ENCODE measurements around the gene WNT9B. TPM values are rescaled to one million over a fixed set of nuclear protein-coding genes. Genes with fewer than 3 reads are reported as not detected.

Gene WNT9B
- total and polyA plus RNA-seq, 2 donors (not counting 1 experiment from before 2014, with no cell fraction given), result not detected

DNA sequence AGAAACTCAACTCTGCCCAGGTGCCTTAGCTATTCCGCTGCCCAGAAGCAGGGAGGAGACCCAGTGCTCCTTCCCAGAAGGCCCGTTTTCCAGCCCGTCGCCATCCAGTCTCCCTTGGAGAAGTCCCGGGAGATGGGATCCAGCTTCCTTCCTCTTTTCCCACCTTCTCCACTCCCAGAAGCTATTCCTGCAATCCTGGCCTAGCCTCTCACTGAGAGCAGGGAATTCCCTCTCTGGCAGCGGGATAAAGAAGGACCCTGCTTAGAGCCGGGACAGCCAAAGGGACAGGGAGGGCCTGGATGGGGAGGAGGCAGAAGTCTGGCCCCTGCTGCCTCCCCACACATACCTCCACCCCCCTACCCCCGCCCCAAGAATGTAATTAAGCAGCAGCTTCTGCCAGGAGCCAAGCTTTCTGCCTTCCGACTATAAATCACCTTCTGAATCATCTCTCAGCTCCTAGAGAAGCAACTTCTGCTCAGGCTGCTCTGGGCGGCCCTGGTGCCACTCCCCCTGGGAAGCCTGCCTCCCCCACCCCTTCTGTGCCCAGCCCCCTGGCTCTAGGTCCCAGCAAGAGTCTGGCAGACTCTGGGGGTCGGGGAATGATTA is 39.3 kb upstream of the WNT9B start:
- Histone ChIP-seq H4K20me1 (ENCODE audit: control insufficient read depth, extremely low read depth, insufficient read depth, low read length) (no peaks in the 10 kb centered on the region), H3K36me3 (ENCODE audit: control insufficient read depth, insufficient read depth, low read length) (no peaks in the 10 kb centered on the region), H3K79me2 (ENCODE audit: control insufficient read depth, insufficient read depth, low read length) (no peaks in the 10 kb centered on the region), H3K9me3 (ENCODE audit: control insufficient read depth, insufficient read depth, low read depth, low read length) (no peaks in the 10 kb centered on the region), H3K27ac (ENCODE audit: insufficient read depth, low read length) (no peak overlapping the region), H3K4me2 (ENCODE audit: extremely low read depth, insufficient read depth, low read length) (no peak overlapping the region), H2AFZ (ENCODE audit: low read length) (no peak overlapping the region), H3K4me1 (ENCODE audit: control insufficient read depth, extremely low read depth, insufficient read depth, low read length) (no peaks in the 10 kb centered on the region), H3K9ac (ENCODE audit: insufficient read depth, low read length) (no peak overlapping the region), H3K4me3 (replicated peaks in 1 of 4; ENCODE audit: control extremely low read depth in 1 of 4, insufficient read depth in 1 of 4, low read depth in 3 of 4, low read length in 4 of 4) (no peak overlapping the region), H3K27me3 (ENCODE audit: control insufficient read depth, insufficient read depth, low read length) (peaks cover 29% of the 10 kb centered on the region)
- DNase-seq (ENCODE audit: low read depth in 2 of 2), result peak in 1 of 2 donors; percentile 86
- no peak for TF ChIP-seq EZH2 (IDR thresholded peaks at IDR 0.05; ENCODE audit: low read length, missing control alignments)
- TF ChIP-seq, protein P1, sequence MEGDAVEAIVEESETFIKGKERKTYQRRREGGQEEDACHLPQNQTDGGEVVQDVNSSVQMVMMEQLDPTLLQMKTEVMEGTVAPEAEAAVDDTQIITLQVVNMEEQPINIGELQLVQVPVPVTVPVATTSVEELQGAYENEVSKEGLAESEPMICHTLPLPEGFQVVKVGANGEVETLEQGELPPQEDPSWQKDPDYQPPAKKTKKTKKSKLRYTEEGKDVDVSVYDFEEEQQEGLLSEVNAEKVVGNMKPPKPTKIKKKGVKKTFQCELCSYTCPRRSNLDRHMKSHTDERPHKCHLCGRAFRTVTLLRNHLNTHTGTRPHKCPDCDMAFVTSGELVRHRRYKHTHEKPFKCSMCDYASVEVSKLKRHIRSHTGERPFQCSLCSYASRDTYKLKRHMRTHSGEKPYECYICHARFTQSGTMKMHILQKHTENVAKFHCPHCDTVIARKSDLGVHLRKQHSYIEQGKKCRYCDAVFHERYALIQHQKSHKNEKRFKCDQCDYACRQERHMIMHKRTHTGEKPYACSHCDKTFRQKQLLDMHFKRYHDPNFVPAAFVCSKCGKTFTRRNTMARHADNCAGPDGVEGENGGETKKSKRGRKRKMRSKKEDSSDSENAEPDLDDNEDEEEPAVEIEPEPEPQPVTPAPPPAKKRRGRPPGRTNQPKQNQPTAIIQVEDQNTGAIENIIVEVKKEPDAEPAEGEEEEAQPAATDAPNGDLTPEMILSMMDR (conservative IDR thresholded peaks at IDR 0.05 in 1 of 2, IDR thresholded peaks at IDR 0.05 in 1 of 2; ENCODE audit: low read depth in 1 of 2, low read length in 2 of 2), result no peak

DNA sequence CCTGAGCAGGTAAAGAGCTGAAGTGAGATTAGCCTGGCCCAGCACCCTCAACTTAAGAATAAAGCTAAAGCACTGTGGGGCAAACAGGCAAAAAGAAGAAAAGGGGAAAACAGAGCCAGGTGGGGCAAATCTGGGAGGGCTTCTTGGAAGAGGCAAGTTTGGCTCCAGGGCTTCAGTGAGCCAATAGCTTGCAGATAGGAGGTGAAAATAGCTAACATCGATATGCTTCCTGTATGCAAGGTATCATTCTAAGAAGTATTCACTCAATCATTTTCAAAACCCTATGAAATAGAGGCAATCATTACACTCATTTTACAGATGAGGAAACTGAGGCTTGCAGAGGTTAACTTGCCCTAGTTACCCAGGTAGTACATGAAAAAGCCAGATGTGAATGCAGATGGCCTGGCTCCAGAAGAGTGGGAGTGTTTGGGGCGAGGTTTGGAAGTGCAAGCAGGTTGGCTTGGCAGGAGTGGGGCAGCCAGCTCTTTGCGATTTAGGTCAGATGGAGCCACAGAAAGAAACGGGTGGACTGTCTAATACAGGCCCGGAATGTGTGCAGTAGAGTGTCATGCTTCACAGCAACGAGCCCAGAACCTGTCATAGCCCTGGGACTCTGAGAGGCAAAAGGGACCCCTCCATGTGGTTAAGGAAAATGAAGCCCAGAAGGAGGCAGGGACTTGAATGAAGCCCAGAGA is 38.6 kb upstream of the WNT9B start:
- no peak overlapping the region for H3K9ac ChIP-seq (ENCODE audit: insufficient read depth, low read length)
- no peaks in the 10 kb centered on the region for H3K79me2 ChIP-seq (ENCODE audit: control insufficient read depth, insufficient read depth, low read length)
- no peak overlapping the region for H2AFZ ChIP-seq (ENCODE audit: low read length)
- no peak for DNase-seq (ENCODE audit: low read depth in 2 of 2)
- H3K4me1 ChIP-seq (ENCODE audit: control insufficient read depth, extremely low read depth, insufficient read depth, low read length), result no peaks in the 10 kb centered on the region
- no peak overlapping the region for H3K27ac ChIP-seq (ENCODE audit: insufficient read depth, low read length)
- H3K27me3 ChIP-seq (ENCODE audit: control insufficient read depth, insufficient read depth, low read length), result peaks cover 34% of the 10 kb centered on the region
- no peak overlapping the region for H3K4me3 ChIP-seq (replicated peaks in 1 of 4; ENCODE audit: control extremely low read depth in 1 of 4, insufficient read depth in 1 of 4, low read depth in 3 of 4, low read length in 4 of 4)
- no peak for TF ChIP-seq EZH2 (IDR thresholded peaks at IDR 0.05; ENCODE audit: low read length, missing control alignments)
- TF ChIP-seq, protein P1 (conservative IDR thresholded peaks at IDR 0.05 in 1 of 2, IDR thresholded peaks at IDR 0.05 in 1 of 2; ENCODE audit: low read depth in 1 of 2, low read length in 2 of 2), result no peak
- H3K36me3 ChIP-seq (ENCODE audit: control insufficient read depth, insufficient read depth, low read length), result no peaks in the 10 kb centered on the region
- H3K9me3 ChIP-seq (ENCODE audit: control insufficient read depth, insufficient read depth, low read depth, low read length), result no peaks in the 10 kb centered on the region
- H3K4me2 ChIP-seq (ENCODE audit: extremely low read depth, insufficient read depth, low read length), result no peak overlapping the region
- no peaks in the 10 kb centered on the region for H4K20me1 ChIP-seq (ENCODE audit: control insufficient read depth, extremely low read depth, insufficient read depth, low read length)

DNA sequence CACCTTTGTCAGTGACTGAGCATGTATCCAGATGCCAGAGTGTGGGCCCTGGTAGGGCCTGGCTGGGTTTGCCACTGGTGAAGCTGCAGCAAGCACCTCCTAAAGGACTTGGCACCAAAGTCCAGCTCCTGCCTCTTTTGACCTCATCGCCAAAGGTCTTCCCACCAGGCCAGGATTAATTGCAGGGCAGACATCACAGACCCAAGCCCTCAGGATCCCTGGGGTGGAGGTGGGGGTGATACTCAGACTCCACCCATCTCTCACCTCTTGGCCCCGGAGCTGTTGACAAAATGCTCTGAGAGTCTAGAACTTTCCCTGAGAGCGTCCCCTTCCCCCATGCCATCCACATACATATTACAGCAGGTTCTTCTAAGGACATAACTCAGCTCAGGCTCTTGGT is 37.5 kb upstream of the WNT9B start:
- Histone ChIP-seq H3K79me2 (ENCODE audit: control insufficient read depth, insufficient read depth, low read length) (no peaks in the 10 kb centered on the region), H3K27ac (ENCODE audit: insufficient read depth, low read length) (no peak overlapping the region), H3K4me2 (ENCODE audit: extremely low read depth, insufficient read depth, low read length) (no peak overlapping the region), H3K9me3 (ENCODE audit: control insufficient read depth, insufficient read depth, low read depth, low read length) (no peaks in the 10 kb centered on the region), H3K9ac (ENCODE audit: insufficient read depth, low read length) (no peak overlapping the region), H4K20me1 (ENCODE audit: control insufficient read depth, extremely low read depth, insufficient read depth, low read length) (no peaks in the 10 kb centered on the region), H3K27me3 (ENCODE audit: control insufficient read depth, insufficient read depth, low read length) (peaks cover 42% of the 10 kb centered on the region), H2AFZ (ENCODE audit: low read length) (no peak overlapping the region), H3K36me3 (ENCODE audit: control insufficient read depth, insufficient read depth, low read length) (no peaks in the 10 kb centered on the region), H3K4me1 (ENCODE audit: control insufficient read depth, extremely low read depth, insufficient read depth, low read length) (no peaks in the 10 kb centered on the region), H3K4me3 (replicated peaks in 1 of 4; ENCODE audit: control extremely low read depth in 1 of 4, insufficient read depth in 1 of 4, low read depth in 3 of 4, low read length in 4 of 4) (no peak overlapping the region)
- DNase-seq (ENCODE audit: low read depth in 2 of 2), result no peak
- no peak for TF ChIP-seq EZH2 (IDR thresholded peaks at IDR 0.05; ENCODE audit: low read length, missing control alignments)
- TF ChIP-seq, protein P1 (conservative IDR thresholded peaks at IDR 0.05 in 1 of 2, IDR thresholded peaks at IDR 0.05 in 1 of 2; ENCODE audit: low read depth in 1 of 2, low read length in 2 of 2), result no peak
